WERI-Rb-1 (cell line): ENCODE measurements around the gene WARS2.

ENCODE experiments used
- DNase-seq: peaks from one replicate; pipeline ENCODE4 v3.0.0-alpha.2; 2020
- H3K27ac ChIP-seq: fragments of 250-450 bp; sonication (Bioruptor Pico); 2 replicates; pipeline ENCODE4 v1.5.1; 2020; ENCODE audit warnings: mild to moderate bottlenecking, moderate library complexity
- H3K27me3 ChIP-seq: fragments of 250-450 bp; sonication (Bioruptor Pico); 2 replicates; pipeline ENCODE4 v1.5.1; 2021; ENCODE audit warnings: mild to moderate bottlenecking, low read depth, moderate library complexity; ENCODE audit not compliant: insufficient read depth, severe bottlenecking
- H3K36me3 ChIP-seq: fragments of 250-450 bp; sonication (Bioruptor Pico); 2 replicates; pipeline ENCODE4 v1.5.1; 2020; ENCODE audit warnings: mild to moderate bottlenecking, moderate library complexity
- H3K4me3 ChIP-seq: 2 replicates; pipeline ENCODE4 v1.5.1; 2011; ENCODE audit warnings: low read depth, mild to moderate bottlenecking, control low read depth, low read length
- H3K9me3 ChIP-seq: fragments of 250-450 bp; sonication (Bioruptor Pico); 2 replicates; pipeline ENCODE4 v1.5.1; 2021; ENCODE audit warnings: mild to moderate bottlenecking, moderate library complexity; ENCODE audit not compliant: severe bottlenecking
- CTCF ChIP-seq: IDR thresholded peaks from 2 replicates; pipeline ENCODE4 v1.5.1; 2011; ENCODE audit warnings: low read depth, mild to moderate bottlenecking, control low read depth, inconsistent platforms, low read length

The WARS2 gene

GRCh38 chr1:119116725-119117124, 23.7 kb downstream of the WARS2 start:
- Histone ChIP-seq H3K36me3 (no peaks in the 10 kb centered on the region), H3K27me3 (no peaks in the 10 kb centered on the region), H3K4me3 (no peak overlapping the region), H3K9me3 (no peaks in the 10 kb centered on the region), H3K27ac (no peak overlapping the region)
- no peak for DNase-seq
- TF ChIP-seq CTCF = no peak

DNA sequence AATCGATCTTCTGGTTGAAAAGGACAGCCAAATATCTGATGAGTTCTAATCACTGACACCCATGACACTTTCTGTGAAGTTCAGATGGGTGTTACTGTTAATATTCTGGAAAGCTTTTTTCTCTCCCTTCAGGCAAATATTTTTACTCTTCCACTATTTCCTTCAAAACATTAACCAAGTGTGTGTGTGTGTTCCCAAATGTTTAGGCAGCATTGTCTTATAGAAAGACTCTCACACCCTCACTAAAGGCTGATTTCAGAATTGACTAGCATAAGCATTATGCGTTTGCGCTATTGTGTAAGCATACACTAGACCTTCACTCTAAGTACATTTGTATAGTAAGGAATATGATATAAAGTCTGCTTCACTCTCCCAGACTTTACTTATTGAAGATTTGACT, 24.7 kb downstream of the WARS2 start:
- H3K4me3 ChIP-seq = no peak overlapping the region
- no peak for DNase-seq
- no peak for TF ChIP-seq CTCF
- no peaks in the 10 kb centered on the region for H3K36me3 ChIP-seq
- no peaks in the 10 kb centered on the region for H3K27me3 ChIP-seq
- H3K27ac ChIP-seq = no peak overlapping the region
- no peaks in the 10 kb centered on the region for H3K9me3 ChIP-seq

DNA sequence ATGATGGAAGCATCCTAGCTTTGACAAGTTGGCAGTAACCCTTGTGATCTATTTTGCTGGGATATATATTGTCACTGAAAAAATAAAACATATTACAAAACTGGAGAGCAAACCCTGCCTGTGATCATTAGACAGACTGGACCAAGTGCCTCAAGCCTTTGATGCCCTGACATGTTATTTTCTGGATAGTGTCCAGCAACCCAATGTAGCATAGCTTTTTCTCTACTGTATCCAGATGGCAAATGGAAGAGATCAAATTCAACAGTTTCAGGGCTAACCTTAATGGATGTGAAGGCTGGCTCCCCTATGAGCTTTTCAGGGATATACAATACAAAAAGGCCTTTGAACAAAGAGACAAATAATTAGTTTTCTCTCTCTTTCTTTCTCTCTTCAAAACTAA, 25.1 kb downstream of the WARS2 start:
- Histone ChIP-seq H3K27ac (no peak overlapping the region), H3K4me3 (no peak overlapping the region), H3K27me3 (no peaks in the 10 kb centered on the region), H3K36me3 (no peaks in the 10 kb centered on the region), H3K9me3 (no peaks in the 10 kb centered on the region)
- no peak for DNase-seq
- TF ChIP-seq CTCF = no peak

DNA sequence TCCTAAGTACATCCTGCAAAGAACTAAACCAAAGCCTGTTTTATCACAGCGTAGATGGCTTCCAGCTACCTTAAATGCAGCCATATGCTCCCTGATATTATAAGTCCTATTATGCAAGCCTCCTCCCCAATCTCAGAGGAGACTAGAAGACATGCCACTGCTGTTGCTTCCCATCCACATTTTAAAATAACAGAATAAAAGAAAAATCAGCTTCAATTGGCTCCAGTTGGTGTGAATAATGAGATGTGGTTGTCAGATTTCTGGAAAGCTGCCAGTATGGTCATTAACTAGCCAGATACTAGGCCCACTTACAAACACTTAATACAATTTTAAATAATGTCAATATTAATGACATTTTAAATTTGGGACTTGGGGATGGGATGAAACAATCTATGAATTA, 25.7 kb downstream of the WARS2 start:
- Histone ChIP-seq H3K27me3 (no peaks in the 10 kb centered on the region), H3K36me3 (no peaks in the 10 kb centered on the region), H3K9me3 (no peaks in the 10 kb centered on the region), H3K4me3 (no peak overlapping the region), H3K27ac (no peak overlapping the region)
- no peak for TF ChIP-seq CTCF
- DNase-seq = no peak

GRCh38 chr1:119112791-119113190, 27.7 kb downstream of the WARS2 start:
- Histone ChIP-seq H3K4me3 (no peak overlapping the region), H3K36me3 (no peaks in the 10 kb centered on the region), H3K27me3 (no peaks in the 10 kb centered on the region), H3K9me3 (no peaks in the 10 kb centered on the region), H3K27ac (no peak overlapping the region)
- no peak for DNase-seq
- TF ChIP-seq CTCF = no peak

DNA sequence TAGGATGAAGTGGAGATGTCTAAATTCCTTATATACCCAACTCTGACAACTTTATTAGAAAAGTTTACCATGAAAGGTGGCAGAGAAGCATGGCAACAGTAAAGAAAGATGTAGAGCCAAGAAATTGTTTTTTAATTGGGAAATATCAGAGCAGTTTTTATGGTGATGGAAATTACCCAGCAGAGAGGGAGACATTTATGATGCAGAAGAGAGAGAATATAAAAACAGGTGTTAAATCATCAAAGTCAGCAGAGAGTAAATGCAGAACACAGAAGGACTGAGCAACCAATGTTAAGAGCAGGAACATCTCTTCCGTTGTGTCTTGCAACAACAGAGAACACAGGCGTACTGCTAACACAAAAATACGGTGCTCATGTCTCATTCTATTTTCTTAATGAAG, 28.2 kb downstream of the WARS2 start:
- H3K27me3 ChIP-seq = no peaks in the 10 kb centered on the region
- H3K27ac ChIP-seq = no peak overlapping the region

More for the DNA sequence above, 28.2 kb downstream of the WARS2 start:
- Histone ChIP-seq H3K4me3 (no peak overlapping the region), H3K36me3 (no peaks in the 10 kb centered on the region), H3K9me3 (no peaks in the 10 kb centered on the region)
- DNase-seq = no peak
- no peak for TF ChIP-seq CTCF
